ENCODE data around the gene TSPAN11. TPM values are rescaled to one million over a fixed set of nuclear protein-coding genes. Genes with fewer than 3 reads are reported as not detected.

The TSPAN11 gene
- total and polyA plus RNA-seq, 2 of the 4 experiments (the other 2 are of a cell fraction) = 0.18 to 0.26 TPM

DNA sequence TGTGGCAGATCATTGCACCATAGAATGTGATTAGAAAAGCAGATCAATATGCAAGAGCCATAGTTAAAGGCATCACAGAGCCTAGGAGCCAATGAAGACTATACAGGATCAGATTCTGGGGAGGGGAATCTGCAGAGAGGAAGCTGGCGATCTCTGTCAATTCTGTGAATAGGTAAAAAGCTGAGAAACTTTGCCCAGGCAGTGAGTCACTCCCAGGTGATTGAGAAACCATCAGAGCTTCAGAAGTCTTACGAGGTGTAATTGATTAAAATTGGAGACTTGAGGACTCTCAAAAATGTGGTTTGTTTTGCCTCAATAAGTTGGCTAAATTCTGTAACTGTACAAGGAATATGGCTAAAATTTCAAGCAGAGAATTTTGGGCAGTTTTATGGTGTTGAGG, 41.7 kb upstream of the TSPAN11 start:
- H4K8ac ChIP-seq (ENCODE audit: low read depth in 2 of 2, low read length in 2 of 2) = no peak overlapping the region
- H3K36me3 ChIP-seq (ENCODE audit: control insufficient read depth, insufficient read depth, low read length) = no peaks in the 10 kb centered on the region
- H2BK5ac ChIP-seq (ENCODE audit: low read depth, low read length, poor library complexity, severe bottlenecking) = no peak overlapping the region
- BruUV-seq (replicated peaks) = no TSS peak
- H3K18ac ChIP-seq (ENCODE audit: low read depth, low read length) = no peak overlapping the region
- no peak overlapping the region for H4K91ac ChIP-seq (ENCODE audit: insufficient read depth, low read depth, low read length)
- H3K56ac ChIP-seq (ENCODE audit: extremely low read depth, insufficient read depth, low read length) = no peak overlapping the region
- no peak overlapping the region for H2AK9ac ChIP-seq (replicated peaks; ENCODE audit: low read depth, low read length, poor library complexity)
- no peaks in the 10 kb centered on the region for H3K79me1 ChIP-seq (ENCODE audit: low read depth in 1 of 2, low read length in 2 of 2)
- no peak overlapping the region for H3K9ac ChIP-seq (ENCODE audit: low read depth, low read length)
- H2AK5ac ChIP-seq (ENCODE audit: low read depth, low read length) = no peak overlapping the region
- H3K14ac ChIP-seq (replicated peaks; ENCODE audit: low read depth, low read length) = no peak overlapping the region
- H2BK20ac ChIP-seq (ENCODE audit: low read depth, low read length) = no peak overlapping the region
- no peak overlapping the region for H3K4ac ChIP-seq (ENCODE audit: low read depth, low read length)
- H4K20me1 ChIP-seq (ENCODE audit: insufficient read depth, low read length) = no peaks in the 10 kb centered on the region
- H2BK120ac ChIP-seq (ENCODE audit: low read depth, low read length) = no peak overlapping the region
- intact Hi-C loops (cut with micrococcal nuclease) (no loop called here), dilution Hi-C loops (cut with HindIII; ENCODE audit: low sequenced_read_pairs, unreplicated experiment) (no loop called here), in situ Hi-C loops (cut with MboI; ENCODE audit: low sequenced_read_pairs) (no loop called here)
- no peak overlapping the region for H2BK15ac ChIP-seq (ENCODE audit: low read depth, low read length)
- no peak overlapping the region for H3K23ac ChIP-seq (ENCODE audit: low read depth, low read length)
- DNase-seq (no peak), ATAC-seq (ENCODE audit: low read depth) (no peak)
- no peaks in the 10 kb centered on the region for H3K9me1 ChIP-seq (ENCODE audit: insufficient read depth, low read length)
- H3K9me3 ChIP-seq (ENCODE audit: control insufficient read depth, insufficient read depth, low read length) = peaks cover 2% of the 10 kb centered on the region; the same call in 1 of the 2 replicates
- H3K27me3 ChIP-seq (ENCODE audit: control insufficient read depth, insufficient read depth, low read length) = peaks cover 8% of the 10 kb centered on the region; the same call in 1 of the 2 replicates
- ChIA-PET CTCF (interaction anchor here (0.6 kb wide), 1 partner anchor 757 kb away, joined by 3 read pairs; no protein-coding TSS in a partner anchor), POLR2A (ENCODE audit: unreplicated experiment) (no interaction called here)
- no peak overlapping the region for H3K4me2 ChIP-seq (ENCODE audit: low read depth, low read length)
- no peaks in the 10 kb centered on the region for H3K4me1 ChIP-seq (ENCODE audit: control insufficient read depth, insufficient read depth, low read length)
- no peak overlapping the region for H2AFZ ChIP-seq (replicated peaks; ENCODE audit: low read length, poor library complexity)
- TF ChIP-seq MAZ (IDR thresholded peaks at IDR 0.05; ENCODE audit: borderline replicate concordance, low read depth, low read length) = no peak
- no peak overlapping the region for H3K27ac ChIP-seq (ENCODE audit: insufficient read depth, low read length)
- no peak overlapping the region for H4K5ac ChIP-seq (ENCODE audit: low read depth, low read length)
- WGBS, 2 experiments (ENCODE audit: extremely low coverage in 2 of 2, insufficient read length in 1 of 2) = 30% methylated on average over 2 of the region's 2 CpGs; no CpG with 5 or more reads in 1 of the 2 experiments
- no peak overlapping the region for H3K4me3 ChIP-seq (ENCODE audit: insufficient read depth, low read depth, low read length)

Measured in IMR-90 (cell line).